Adrenal gland (tissue), 12 donors: ENCODE results near the gene HDLBP. TPM values are rescaled to one million over a fixed set of nuclear protein-coding genes. Genes with fewer than 3 reads are reported as not detected.

Experiments
- DNase-seq, 7 donors: peaks; one replicate each; pipeline ENCODE4 v3.0.0-alpha.2; 2019 to 2020
- H3K27ac ChIP-seq, 5 donors: fragments of 200-600 bp; sonication (generic) in 4 of 5; 1 replicate in 3 of 5; 2 replicates in 2 of 5; pipeline versions ENCODE4 v1.5.1 to v1.8.0; 2016 to 2020; ENCODE audit warnings: mild to moderate bottlenecking in 1 of 5
- H3K27me3 ChIP-seq: fragments of 200-600 bp; 2 replicates; pipeline ENCODE4 v1.8.0; 2021
- H3K36me3 ChIP-seq, 2 donors: fragments of 200-600 bp; replicated peaks in 1 of 2; 1 replicate in 1 of 2; 2 replicates in 1 of 2; pipeline versions ENCODE4 v1.5.1 to v1.8.0; 2018 to 2022
- H3K4me1 ChIP-seq, 2 donors: fragments of 200-600 bp; replicated peaks in 1 of 2; 1 replicate in 1 of 2; 2 replicates in 1 of 2; pipeline versions ENCODE4 v1.5.1 to v1.8.0; 2018 to 2021
- H3K4me3 ChIP-seq, 4 donors: fragments of 200-600 bp; sonication (generic) in 3 of 4; one replicate each; pipeline ENCODE4 v1.5.1; 2016 to 2018
- H3K9me3 ChIP-seq, 3 donors: fragments of 200-600 bp; sonication (generic) in 1 of 3; replicated peaks in 1 of 3; 1 replicate in 2 of 3; 2 replicates in 1 of 3; pipeline versions ENCODE4 v1.5.1 to v1.8.0; 2016 to 2021
- CTCF ChIP-seq, 6 experiments: fragments of 450-650 bp in 4 of 6; fragments of 200-600 bp in 2 of 6; sonication (generic) in 1 of 6; IDR thresholded peaks; 1 replicate in 5 of 6; 2 replicates in 1 of 6; pipeline versions ENCODE4 v1.5.1 to v1.8.0; 2016 to 2021; ENCODE audit warnings: antibody characterized with exemption in 6 of 6, mild to moderate bottlenecking in 2 of 6, moderate library complexity in 1 of 6
- POLR2A ChIP-seq, 2 donors: fragments of 450-650 bp; IDR thresholded peaks; one replicate each; pipeline ENCODE4 v1.6.1; 2017; ENCODE audit warnings: antibody characterized with exemption in 2 of 2, mild to moderate bottlenecking in 2 of 2, moderate library complexity in 1 of 2
- WGBS, 4 donors: extraction: QIAGEN DNeasy Blood & Tissue Kit in 2 of 4; methylation state at CpG; one replicate each; pipeline versions ENCODE4 v1.1.5 to v1.1.7; 2013 to 2017; 5-methylcytosine and 5-hydroxymethylcytosine counted together
- intact Hi-C, 2 donors: fragments of 100-400 bp; cut with DNase I; formaldehyde crosslinking; loops; one replicate each; pipeline versions ENCODE4 v1.14.1 to v1.15.0; 2022 to 2023
- polyA plus RNA-seq, 3 donors: library from polyadenylated mRNA; stranded (reverse); fragments of 200-250 nt in 2 of 3; fragments of 350-450 nt in 1 of 3; fragmentation: Illumina TruSeq in 1 of 3; extraction: RNeasy Lipid Tissue Mini Kit (QIAGEN cat#74804) in 1 of 3; gene quantifications; one replicate each; pipeline ENCODE4 v1.2.3, GENCODE V29; 2013 to 2014
- total RNA-seq, 9 donors: library from RNA; depleted of rRNA in 4 of 9; stranded (reverse); fragments of >200 nt in 4 of 9; fragments of 120-200 nt in 1 of 9; fragmentation: NEBNext Ultra II Directional in 1 of 9; extraction: Animal tissue kit (Norgen Biotek cat#: 25700) in 1 of 9; gene quantifications; one replicate each; pipeline versions ENCODE4 v1.1.0 to v1.2.4, GENCODE V29; 2013 to 2023
- donor health status: healthy with polysubstance abuse.
- donor health status: Bipolar disorder and iron deficiency.
- donor health status: DM: yes; HTN: yes; CAD: no.
- donor health status: DM: no; HTN: no; CAD: no.
- donor health status: DM: no; HTN: no; CAD: no.
- donor health status: DM: yes; HTN: yes; CAD: no.

The HDLBP gene
- total and polyA plus RNA-seq, 12 donors: 295 to 880 (median 454) TPM

GRCh38 chr2:241330616-241330981 lies 15.1 kb upstream of the HDLBP start:
- 88 to 95% (median 92%) methylated on average over 4 of the region's 4 CpGs for WGBS, 4 donors
- no peak for TF ChIP-seq CTCF (IDR thresholded peaks at IDR 0.05)
- TF ChIP-seq POLR2A (IDR thresholded peaks at IDR 0.05): no peak
- Histone ChIP-seq H3K4me1 (no peaks in the 10 kb centered on the region), H3K27ac (no peak overlapping the region), H3K36me3 (peaks cover 0 to 34% of the 10 kb centered on the region in 2 donors), H3K27me3 (no peaks in the 10 kb centered on the region), H3K4me3 (no peak overlapping the region), H3K9me3 (no peaks in the 10 kb centered on the region)
- intact Hi-C loops: no loop called here
- DNase-seq: no peak

- no peak for TF ChIP-seq CTCF (IDR thresholded peaks at IDR 0.05)
- no peak for TF ChIP-seq POLR2A (IDR thresholded peaks at IDR 0.05)
- Histone ChIP-seq H3K4me1 (peaks cover 0 to 6% of the 10 kb centered on the region in 2 donors), H3K36me3 (peaks cover 0 to 29% of the 10 kb centered on the region in 2 donors), H3K9me3 (no peaks in the 10 kb centered on the region), H3K27me3 (no peaks in the 10 kb centered on the region), H3K4me3 (no peak overlapping the region), H3K27ac (no peak overlapping the region)
- intact Hi-C loops: loop anchor here in 1 of 2 donors (10.0 kb wide), 1 partner anchor 65 kb away; no protein-coding TSS in a partner anchor
- 94 to 96% (median 94%) methylated on average over 11 of the region's 11 CpGs for WGBS, 4 donors
- DNase-seq: no peak
Measured at GRCh38 chr2:241329669-241330615, 14.5 kb upstream of the HDLBP start.

GRCh38 chr2:241325257-241325656 lies 9.8 kb upstream of the HDLBP start:
- no peaks in the 10 kb centered on the region for H3K9me3 ChIP-seq
- H3K4me1 ChIP-seq: peaks cover 19 to 47% of the 10 kb centered on the region in 2 donors
- 89 to 98% (median 96%) methylated on average over 1 of the region's 1 CpG for WGBS, 4 donors
- H3K36me3 ChIP-seq: peaks cover 0 to 23% of the 10 kb centered on the region in 2 donors
- no peak overlapping the region for H3K27ac ChIP-seq
- intact Hi-C loops: loop anchor here in 1 of 2 donors (10.0 kb wide), 1 partner anchor 60 kb away; no protein-coding TSS in a partner anchor
- no peak overlapping the region for H3K4me3 ChIP-seq
- H3K27me3 ChIP-seq: no peaks in the 10 kb centered on the region
- TF ChIP-seq CTCF (IDR thresholded peaks at IDR 0.05): no peak
- no peak for TF ChIP-seq POLR2A (IDR thresholded peaks at IDR 0.05)
- DNase-seq: no peak

DNA sequence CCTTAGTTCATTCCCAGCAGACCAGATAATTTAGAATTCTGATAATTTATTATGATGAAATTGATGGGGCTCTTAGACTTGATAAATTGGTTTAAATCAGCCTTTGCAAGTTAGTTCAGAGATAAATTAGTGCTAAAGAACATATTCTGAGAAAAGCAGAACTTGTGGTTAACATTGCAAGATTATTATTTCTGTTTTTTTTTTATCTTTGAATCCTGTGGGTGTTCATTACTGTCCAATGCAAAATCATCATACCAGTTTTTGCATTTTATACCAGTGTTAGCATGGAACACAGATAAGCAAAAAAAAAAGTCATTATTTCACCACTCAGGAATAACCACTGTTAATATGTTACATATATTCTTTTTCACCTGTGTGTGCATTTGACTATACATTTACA lies 9.3 kb upstream of the HDLBP start:
- H3K9me3 ChIP-seq: no peaks in the 10 kb centered on the region
- DNase-seq: no peak
- no peak for TF ChIP-seq CTCF (IDR thresholded peaks at IDR 0.05)
- TF ChIP-seq POLR2A (IDR thresholded peaks at IDR 0.05): no peak
- intact Hi-C loops: loop anchor here in 1 of 2 donors (10.0 kb wide), 1 partner anchor 60 kb away; no protein-coding TSS in a partner anchor
- H3K36me3 ChIP-seq: peaks cover 0 to 18% of the 10 kb centered on the region in 2 donors
- no peaks in the 10 kb centered on the region for H3K27me3 ChIP-seq
- H3K4me1 ChIP-seq: peaks cover 24 to 52% of the 10 kb centered on the region in 2 donors
- no peak overlapping the region for H3K4me3 ChIP-seq
- no peak overlapping the region for H3K27ac ChIP-seq
